ENCODE results near the gene GUCY1A2. TPM values are rescaled to one million over a fixed set of nuclear protein-coding genes. Genes with fewer than 3 reads are reported as not detected.

GUCY1A2 gene
- total and polyA plus RNA-seq, 11 donors, result 0.93 to 14.1 (median 10.1) TPM

GRCh38 chr11:106998916-106999188 is 19.4 kb downstream of the GUCY1A2 start:
- intact Hi-C loops (cut with DNase I), result no loop called here

DNA sequence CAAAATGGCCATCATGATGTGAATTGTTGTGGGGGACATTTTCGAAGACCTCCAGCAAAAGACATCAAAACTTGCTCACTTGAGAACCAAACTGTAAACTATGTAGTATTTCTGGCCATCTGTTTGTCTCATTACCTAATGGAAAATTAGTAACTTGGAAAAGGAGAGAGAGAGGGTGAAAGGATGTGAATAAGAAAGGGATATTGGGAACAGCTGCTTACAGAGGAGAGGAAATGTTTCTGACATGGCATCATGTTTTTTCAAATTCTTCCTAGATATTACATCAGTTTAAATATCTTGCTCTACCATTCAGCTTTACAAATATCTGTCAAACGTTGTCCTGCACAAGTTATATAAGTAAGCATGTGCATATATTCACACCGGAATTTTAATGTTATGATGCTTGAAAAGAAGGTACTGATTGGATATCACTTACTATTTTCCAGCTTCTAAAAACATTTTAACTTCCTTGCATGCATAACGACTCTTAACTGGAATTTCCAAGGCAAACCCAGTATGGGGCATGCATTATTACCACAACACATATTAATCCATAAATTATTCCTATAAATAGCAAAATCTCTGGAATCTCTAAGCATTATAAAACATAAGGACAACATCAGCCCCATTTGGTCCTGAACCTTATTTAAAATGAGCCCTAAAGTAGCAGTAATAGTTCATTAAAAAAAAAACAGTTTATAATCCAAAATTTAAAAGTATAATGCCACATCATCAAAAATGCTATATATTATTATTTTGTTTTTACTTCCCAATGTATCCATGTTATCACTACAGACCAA is 20.0 kb downstream of the GUCY1A2 start:
- peak in 2 of 4 donors; percentile 72 to 87 for ATAC-seq
- DNase-seq, result no peak
- Histone ChIP-seq H3K27me3 (no peaks in the 10 kb centered on the region), H3K27ac (peak overlapping the region in 7 of 12 donors; percentile 5 to 53 (median 28)), H3K4me3 (no peak overlapping the region), H3K4me1 (no peaks in the 10 kb centered on the region), H3K36me3 (no peaks in the 10 kb centered on the region), H3K9me3 (no peaks in the 10 kb centered on the region)
- 50 to 62% (median 52%) methylated on average over 4 of the region's 4 CpGs for WGBS, 4 donors
- TF ChIP-seq POLR2A (IDR thresholded peaks at IDR 0.05) (no peak), CTCF (IDR thresholded peaks at IDR 0.05) (no peak)
- intact Hi-C loops (cut with DNase I), result no loop called here

More at GRCh38 chr11:106998916-106999188, 19.4 kb downstream of the GUCY1A2 start:
- ATAC-seq (peak in 1 of 4 donors; percentile 42), DNase-seq (no peak)
- no peaks in the 10 kb centered on the region for H3K9me3 ChIP-seq
- no peaks in the 10 kb centered on the region for H3K4me1 ChIP-seq
- no peaks in the 10 kb centered on the region for H3K27me3 ChIP-seq
- TF ChIP-seq POLR2A (IDR thresholded peaks at IDR 0.05) (no peak), CTCF (IDR thresholded peaks at IDR 0.05) (no peak)
- 46 to 71% (median 56%) methylated on average over 4 of the region's 4 CpGs for WGBS, 4 donors
- H3K36me3 ChIP-seq, result no peaks in the 10 kb centered on the region
- no peak overlapping the region for H3K4me3 ChIP-seq
- H3K27ac ChIP-seq, result peak overlapping the region in 4 of 12 donors; percentile 8 to 32 (median 18)

DNA sequence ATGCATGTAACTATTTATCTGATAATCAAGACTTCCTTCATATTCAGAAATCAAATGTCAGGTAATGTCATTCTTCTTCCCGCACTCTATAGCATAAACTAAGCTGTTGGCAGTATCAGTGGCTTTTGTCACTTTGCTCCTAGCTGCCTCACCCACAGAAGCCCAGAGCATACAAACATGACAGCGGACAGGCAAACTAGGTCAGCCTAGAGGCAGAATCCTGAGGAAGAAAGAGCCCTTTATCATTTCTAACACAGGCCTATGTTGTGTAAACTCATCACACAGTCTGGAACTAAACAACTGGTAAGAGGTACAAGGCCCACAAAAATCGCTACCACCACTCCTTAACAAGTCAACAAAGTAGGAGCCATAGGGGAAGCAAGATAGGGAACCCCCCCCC is 21.0 kb downstream of the GUCY1A2 start:
- ATAC-seq (no peak), DNase-seq (no peak)
- Histone ChIP-seq H3K27me3 (no peaks in the 10 kb centered on the region), H3K27ac (peak overlapping the region in 4 of 12 donors; percentile 13 to 35 (median 24)), H3K4me1 (no peaks in the 10 kb centered on the region), H3K4me3 (no peak overlapping the region), H3K9me3 (no peaks in the 10 kb centered on the region), H3K36me3 (no peaks in the 10 kb centered on the region)
- intact Hi-C loops (cut with DNase I), result no loop called here
- WGBS, 4 donors, result 78 to 89% (median 84%) methylated on average over 3 of the region's 3 CpGs
- TF ChIP-seq CTCF (IDR thresholded peaks at IDR 0.05) (no peak), POLR2A (IDR thresholded peaks at IDR 0.05) (no peak)

DNA sequence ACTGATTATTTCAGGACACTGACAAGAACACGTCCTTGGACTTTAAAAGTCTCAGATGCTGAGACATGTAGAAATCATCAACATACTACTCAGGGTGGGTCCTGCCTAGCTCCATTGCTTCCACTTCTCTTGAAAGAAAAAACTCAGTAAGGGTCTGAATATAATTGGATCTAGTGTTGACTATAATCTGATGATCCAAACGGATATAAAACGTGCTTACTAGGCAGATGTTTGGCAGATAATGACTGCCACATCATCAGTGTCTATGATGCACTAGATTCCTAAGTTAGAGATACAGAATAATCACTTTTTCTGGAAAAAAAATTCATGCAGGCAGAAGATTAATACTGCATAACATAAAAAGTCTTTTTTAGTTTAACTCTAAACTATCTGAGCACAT is 21.6 kb downstream of the GUCY1A2 start:
- TF ChIP-seq POLR2A (IDR thresholded peaks at IDR 0.05) (no peak), CTCF (IDR thresholded peaks at IDR 0.05) (no peak)
- Histone ChIP-seq H3K9me3 (no peaks in the 10 kb centered on the region), H3K27me3 (no peaks in the 10 kb centered on the region), H3K27ac (no peak overlapping the region), H3K36me3 (no peaks in the 10 kb centered on the region), H3K4me3 (no peak overlapping the region), H3K4me1 (no peaks in the 10 kb centered on the region)
- ATAC-seq (no peak), DNase-seq (no peak)
- 50 to 65% (median 60%) methylated on average over 3 of the region's 3 CpGs for whole genome bisulfite sequencing, 4 donors
- intact Hi-C loops (cut with DNase I), result no loop called here
